Vein endothelial cell (primary cell): Measurements from ENCODE around the gene ARMC8. TPM values are rescaled to one million over a fixed set of nuclear protein-coding genes. Genes with fewer than 3 reads are reported as not detected.

Experiments used
- total RNA-seq: library from RNA; depleted of rRNA; stranded (reverse); fragments of >200 nt; gene quantifications from 2 replicates; pipeline ENCODE4 v1.2.3, GENCODE V29; 2012

Gene ARMC8, protein sequence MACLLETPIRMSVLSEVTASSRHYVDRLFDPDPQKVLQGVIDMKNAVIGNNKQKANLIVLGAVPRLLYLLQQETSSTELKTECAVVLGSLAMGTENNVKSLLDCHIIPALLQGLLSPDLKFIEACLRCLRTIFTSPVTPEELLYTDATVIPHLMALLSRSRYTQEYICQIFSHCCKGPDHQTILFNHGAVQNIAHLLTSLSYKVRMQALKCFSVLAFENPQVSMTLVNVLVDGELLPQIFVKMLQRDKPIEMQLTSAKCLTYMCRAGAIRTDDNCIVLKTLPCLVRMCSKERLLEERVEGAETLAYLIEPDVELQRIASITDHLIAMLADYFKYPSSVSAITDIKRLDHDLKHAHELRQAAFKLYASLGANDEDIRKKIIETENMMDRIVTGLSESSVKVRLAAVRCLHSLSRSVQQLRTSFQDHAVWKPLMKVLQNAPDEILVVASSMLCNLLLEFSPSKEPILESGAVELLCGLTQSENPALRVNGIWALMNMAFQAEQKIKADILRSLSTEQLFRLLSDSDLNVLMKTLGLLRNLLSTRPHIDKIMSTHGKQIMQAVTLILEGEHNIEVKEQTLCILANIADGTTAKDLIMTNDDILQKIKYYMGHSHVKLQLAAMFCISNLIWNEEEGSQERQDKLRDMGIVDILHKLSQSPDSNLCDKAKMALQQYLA
- total RNA-seq, result 55.0 and 60.1 TPM in 2 replicates

DNA sequence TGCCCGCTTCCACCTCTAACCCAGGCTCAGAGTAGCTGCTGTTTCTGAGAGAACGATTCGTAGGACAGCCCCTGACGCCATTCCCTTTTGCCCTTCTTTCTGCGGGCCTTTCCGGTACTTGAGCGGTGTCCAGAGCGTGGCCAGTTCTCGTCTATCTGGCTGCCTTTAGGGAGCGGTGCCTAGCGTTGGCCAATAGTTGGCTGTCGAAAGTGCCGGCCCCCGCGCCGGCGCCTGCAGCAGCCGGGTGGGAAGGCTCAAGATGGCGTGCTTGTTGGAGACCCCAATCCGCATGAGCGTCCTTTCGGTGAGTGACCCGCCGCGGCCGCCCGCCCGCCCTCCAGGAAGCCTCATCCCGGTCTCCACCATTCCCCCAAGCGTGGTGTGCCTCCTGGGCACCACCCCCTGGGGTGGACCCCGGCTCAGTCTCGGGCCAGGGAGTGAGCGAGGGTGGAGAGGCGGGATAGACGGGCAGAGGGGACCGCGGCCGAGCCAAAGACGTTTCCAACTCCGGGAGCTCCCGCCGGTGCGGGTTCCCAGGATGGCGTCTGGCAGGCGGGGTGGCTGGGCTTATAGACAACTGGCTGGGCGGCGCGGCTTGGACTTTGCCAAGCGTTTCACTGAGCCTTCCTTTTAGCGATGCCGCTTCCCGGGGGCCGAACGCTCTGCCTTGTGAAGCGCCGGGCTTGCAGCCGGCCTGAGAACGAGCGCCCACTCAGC lies at the start of gene ARMC8:
Gene ARMC8, plus strand, starts transcription at position 6 of the 717 bp plus-strand sequence. Its CDS starts 254 bp downstream, at position 260.

DNA sequence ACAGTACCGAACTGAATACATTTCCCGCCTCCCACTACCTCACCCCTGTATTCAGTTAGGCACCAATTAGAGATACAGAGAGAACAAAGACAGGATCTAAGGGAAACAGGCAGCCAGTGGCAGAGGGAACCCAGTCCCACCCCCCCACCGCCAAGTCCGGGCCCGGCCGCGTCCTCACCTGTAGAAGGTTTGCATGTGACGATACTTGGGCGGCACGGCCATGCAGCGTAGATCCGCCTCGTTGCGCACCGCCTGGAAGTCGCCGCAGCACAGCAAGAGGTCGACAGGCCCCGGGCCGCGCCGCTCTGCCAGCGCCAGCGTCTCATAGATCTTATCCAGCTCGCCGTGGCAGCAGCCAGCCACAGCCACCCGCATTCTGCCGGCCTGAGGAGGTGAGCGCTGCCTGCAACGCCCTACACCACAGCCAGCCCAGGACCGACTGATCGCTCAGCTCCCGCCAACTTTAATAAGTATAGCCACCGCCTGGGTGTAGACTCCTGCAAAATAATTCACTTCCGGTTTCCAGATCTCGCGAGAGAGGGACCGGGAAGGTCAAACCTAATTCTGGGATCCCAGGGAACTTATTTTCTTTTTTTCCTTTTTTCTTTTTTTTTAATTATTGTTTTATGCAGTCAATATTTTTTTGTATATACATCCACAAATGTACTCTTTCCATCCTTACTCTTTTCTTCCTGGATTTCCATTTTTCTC lies 12.5 kb upstream of the ARMC8 start, which contains the start of gene DBR1:
Gene DBR1, minus strand, starts transcription at position 501 of the 711 bp plus-strand sequence. Its CDS starts 126 bp downstream, at position 375.

DNA sequence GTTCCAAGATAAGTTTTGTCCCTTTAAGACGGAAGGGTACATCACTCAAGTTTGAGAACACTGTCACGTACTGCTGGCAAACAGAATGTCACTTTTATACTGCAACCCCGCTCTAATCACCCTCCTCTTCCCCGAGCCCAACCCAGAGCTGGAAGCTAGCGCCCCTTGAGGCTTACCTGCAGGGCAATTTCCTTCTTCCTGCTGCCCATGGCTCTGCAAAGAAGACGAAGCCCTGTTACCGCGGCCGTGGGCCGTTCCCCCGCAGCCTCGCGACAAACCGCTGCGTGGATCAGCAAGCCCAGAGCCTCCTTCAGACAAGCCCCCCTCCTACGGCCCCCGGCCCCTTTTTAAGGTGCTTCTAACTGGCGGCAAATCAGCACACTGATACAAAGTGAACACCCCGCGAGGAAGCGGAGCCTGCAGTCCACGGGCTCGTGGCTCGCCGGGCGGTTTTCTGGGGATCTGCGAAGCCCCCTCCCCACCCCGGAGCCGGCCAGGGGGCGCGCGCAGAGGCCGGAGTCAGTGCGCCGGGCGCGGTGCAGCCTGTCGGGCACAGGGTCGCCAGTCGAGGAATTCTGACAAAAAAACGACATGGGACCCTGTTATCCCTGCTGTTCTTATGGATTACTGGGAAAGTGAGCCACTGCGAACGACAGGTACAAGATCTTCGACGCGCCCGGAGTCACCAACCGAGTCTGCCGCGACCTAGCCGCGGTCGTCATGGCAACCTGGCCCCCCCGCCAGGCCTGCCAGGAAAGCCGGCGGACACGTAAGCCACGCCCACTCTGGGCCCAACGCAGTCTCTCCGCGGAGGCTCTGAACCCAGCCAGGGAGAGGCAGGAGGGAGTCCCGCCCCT lies 142.3 kb downstream of the ARMC8 start, which contains the start of gene NME9:
Gene NME9, minus strand, starts transcription at position 725 of the 857 bp plus-strand sequence. Its CDS starts 516 bp downstream, at position 209.

Other genes starting within 250 kb of the ARMC8 start
- gene CLDN18, start 177.1 kb upstream of the ARMC8 start, total RNA-seq, result not detected in 2 replicates
- 3.9 and 8.0 TPM in 2 replicates for gene DZIP1L, start 71.7 kb upstream of the ARMC8 start, total RNA-seq
- gene A4GNT, start 54.9 kb upstream of the ARMC8 start, total RNA-seq, result not detected in 2 replicates
- 13.7 and 15.0 TPM in 2 replicates for gene DBR1, start 12.4 kb upstream of the ARMC8 start, total RNA-seq
- gene NME9, start 142.6 kb downstream of the ARMC8 start, total RNA-seq, result 0.65 TPM in 1 of 2 replicates, not detected in the other
- 7.5 and 14.7 TPM in 2 replicates for gene MRAS, start 161.3 kb downstream of the ARMC8 start, total RNA-seq
- gene ESYT3, start 247.3 kb downstream of the ARMC8 start, total RNA-seq, result not detected in 2 replicates